Mammary epithelial cell (primary cell): ENCODE data around the gene ADAMTS9.

Experiments
- CTCF ChIP-seq, 2 donors: IDR thresholded peaks in 1 of 2; conservative IDR thresholded peaks in 1 of 2; 2 replicates each; pipeline ENCODE4 v1.5.1; 2011 to 2012; ENCODE audit warnings: inconsistent platforms in 2 of 2, low read length in 2 of 2, mild to moderate bottlenecking in 2 of 2, control low read depth in 1 of 2, low read depth in 1 of 2; ENCODE audit not compliant: insufficient read depth in 1 of 2; ENCODE audit errors: extremely low read depth in 1 of 2
- EZH2 ChIP-seq: IDR thresholded peaks from 2 replicates; pipeline ENCODE4 v1.6.1; 2012; ENCODE audit warnings: low read length, inconsistent platforms, borderline replicate concordance

- TF ChIP-seq CTCF (conservative IDR thresholded peaks at IDR 0.05 in 1 of 2, IDR thresholded peaks at IDR 0.05 in 1 of 2; ENCODE audit: extremely low read depth in 1 of 2, insufficient read depth in 1 of 2, low read depth in 1 of 2, low read length in 2 of 2) (no peak), EZH2 (no peak)
Observed at GRCh38 chr3:64493149-64493548, 194.7 kb downstream of the ADAMTS9 start.
